GM06990 (cell line): ENCODE results near the gene NHSL2.

ENCODE experiments used
- DNase-seq: peaks from one replicate; pipeline ENCODE4 v3.0.0-alpha.2; 2011; ENCODE audit not compliant: insufficient read length; ENCODE audit errors: extremely low read depth
- H3K27me3 ChIP-seq: replicated peaks from 2 replicates; pipeline ENCODE4 v1.6.0; 2011; ENCODE audit warnings: low read length; ENCODE audit not compliant: control insufficient read depth, insufficient read depth
- H3K36me3 ChIP-seq: 2 replicates; pipeline ENCODE4 v1.5.1; 2011; ENCODE audit warnings: low read length; ENCODE audit not compliant: control insufficient read depth, insufficient read depth
- H3K4me3 ChIP-seq: replicated peaks from 2 replicates; pipeline ENCODE4 v1.5.1; 2011; ENCODE audit warnings: low read depth, mild to moderate bottlenecking, control low read depth, low read length
- TF ChIP-seq, protein P1 (sequence below): IDR thresholded peaks from 2 replicates; pipeline ENCODE4 v1.5.1; 2011; ENCODE audit warnings: low read length, control low read depth, mild to moderate bottlenecking, inconsistent platforms; ENCODE audit not compliant: insufficient read depth, poor library complexity, severe bottlenecking

The NHSL2 gene

DNA sequence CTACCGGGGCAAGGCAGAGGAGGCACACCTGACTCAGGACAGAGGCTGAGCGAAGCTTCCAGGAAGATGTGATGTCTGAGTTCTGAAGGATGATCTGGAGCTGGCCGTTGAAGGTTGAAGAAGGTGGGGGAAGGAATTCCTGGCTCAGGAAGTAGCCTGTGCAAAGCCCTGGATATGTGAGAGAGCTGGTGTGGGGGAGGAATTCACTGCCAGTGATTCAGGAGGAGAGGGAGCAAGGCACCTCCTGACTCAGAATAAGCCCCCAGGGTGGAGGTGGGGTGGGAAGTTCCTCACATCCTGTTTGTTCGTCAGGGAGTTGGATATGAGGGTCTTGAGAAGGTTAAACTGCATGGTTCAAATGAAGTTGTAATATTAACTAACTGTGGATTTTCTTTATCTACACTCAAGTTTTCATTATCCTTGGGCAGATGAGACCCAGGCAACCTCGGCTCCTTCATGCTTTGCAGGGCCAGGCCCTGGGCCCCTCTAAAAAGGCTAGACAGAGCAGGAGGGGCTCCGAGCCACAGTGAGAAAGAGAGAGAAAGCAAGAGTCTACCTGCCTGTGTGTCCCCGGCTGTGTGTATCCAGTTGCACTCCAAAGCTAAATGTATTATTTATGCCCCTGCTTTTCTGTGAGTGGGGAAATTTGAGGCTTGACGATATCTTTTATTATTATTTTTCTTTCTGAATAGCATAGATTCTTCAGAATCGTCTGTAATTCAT, 7.1 kb downstream of the NHSL2 start:
- no peaks in the 10 kb centered on the region; the same call in 1 of the 2 replicates for H3K27me3 ChIP-seq
- H3K4me3 ChIP-seq, result no peak overlapping the region
- TF ChIP-seq, protein P1, sequence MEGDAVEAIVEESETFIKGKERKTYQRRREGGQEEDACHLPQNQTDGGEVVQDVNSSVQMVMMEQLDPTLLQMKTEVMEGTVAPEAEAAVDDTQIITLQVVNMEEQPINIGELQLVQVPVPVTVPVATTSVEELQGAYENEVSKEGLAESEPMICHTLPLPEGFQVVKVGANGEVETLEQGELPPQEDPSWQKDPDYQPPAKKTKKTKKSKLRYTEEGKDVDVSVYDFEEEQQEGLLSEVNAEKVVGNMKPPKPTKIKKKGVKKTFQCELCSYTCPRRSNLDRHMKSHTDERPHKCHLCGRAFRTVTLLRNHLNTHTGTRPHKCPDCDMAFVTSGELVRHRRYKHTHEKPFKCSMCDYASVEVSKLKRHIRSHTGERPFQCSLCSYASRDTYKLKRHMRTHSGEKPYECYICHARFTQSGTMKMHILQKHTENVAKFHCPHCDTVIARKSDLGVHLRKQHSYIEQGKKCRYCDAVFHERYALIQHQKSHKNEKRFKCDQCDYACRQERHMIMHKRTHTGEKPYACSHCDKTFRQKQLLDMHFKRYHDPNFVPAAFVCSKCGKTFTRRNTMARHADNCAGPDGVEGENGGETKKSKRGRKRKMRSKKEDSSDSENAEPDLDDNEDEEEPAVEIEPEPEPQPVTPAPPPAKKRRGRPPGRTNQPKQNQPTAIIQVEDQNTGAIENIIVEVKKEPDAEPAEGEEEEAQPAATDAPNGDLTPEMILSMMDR, result no peak
- no peak for DNase-seq
- no peaks in the 10 kb centered on the region for H3K36me3 ChIP-seq

- TF ChIP-seq, protein P1, result no peak
- H3K27me3 ChIP-seq, result no peaks in the 10 kb centered on the region; the same call in 1 of the 2 replicates
- no peak for DNase-seq
- no peak overlapping the region for H3K4me3 ChIP-seq
- no peaks in the 10 kb centered on the region for H3K36me3 ChIP-seq
These were observed 8.8 kb downstream of the NHSL2 start for GRCh38 chrX:71919431-71919830.

DNA sequence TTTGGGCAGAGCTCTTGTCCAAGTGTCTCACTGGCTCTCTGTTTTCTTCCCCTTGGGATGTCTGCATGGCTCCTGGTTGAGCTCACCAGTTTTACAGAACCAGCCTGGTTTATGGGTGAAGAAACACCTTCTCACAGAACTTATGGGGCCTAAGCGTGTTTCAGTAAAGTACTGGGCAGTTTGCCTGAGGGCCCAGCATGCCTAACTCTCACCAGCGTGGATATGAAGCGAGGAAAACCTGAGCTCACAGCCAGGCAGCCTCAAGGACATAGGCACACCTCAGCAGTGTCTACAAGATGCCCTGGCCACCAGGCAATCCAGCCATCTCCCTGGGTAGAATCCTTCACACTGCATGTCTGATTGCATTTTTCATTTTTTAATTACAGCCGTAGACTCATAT, 9.2 kb downstream of the NHSL2 start:
- H3K36me3 ChIP-seq, result no peaks in the 10 kb centered on the region
- no peaks in the 10 kb centered on the region; the same call in 1 of the 2 replicates for H3K27me3 ChIP-seq
- TF ChIP-seq, protein P1, result no peak
- no peak overlapping the region for H3K4me3 ChIP-seq
- no peak for DNase-seq

DNA sequence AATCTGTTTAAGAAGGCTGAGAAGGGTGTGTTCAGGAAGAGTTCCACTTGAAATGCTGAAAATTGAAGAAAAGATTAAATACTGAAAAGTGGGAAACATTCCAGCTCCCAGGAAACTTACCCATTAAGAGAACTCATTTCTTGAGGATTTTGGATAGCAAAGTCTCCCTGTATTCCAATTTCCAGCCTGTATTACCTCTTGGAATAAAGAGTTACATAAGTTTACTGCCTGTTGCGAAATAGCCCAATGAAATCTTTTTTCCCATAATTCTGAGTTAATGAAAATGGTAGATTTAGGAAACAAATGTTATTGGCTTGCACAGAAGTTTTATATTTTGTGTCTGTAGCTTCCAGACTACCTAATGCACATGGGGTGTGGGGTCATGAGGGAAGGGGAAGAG, 12.0 kb downstream of the NHSL2 start:
- Histone ChIP-seq H3K27me3 (no peaks in the 10 kb centered on the region; the same call in 1 of the 2 replicates), H3K4me3 (no peak overlapping the region), H3K36me3 (no peaks in the 10 kb centered on the region)
- DNase-seq, result no peak
- TF ChIP-seq, protein P1, result no peak

DNA sequence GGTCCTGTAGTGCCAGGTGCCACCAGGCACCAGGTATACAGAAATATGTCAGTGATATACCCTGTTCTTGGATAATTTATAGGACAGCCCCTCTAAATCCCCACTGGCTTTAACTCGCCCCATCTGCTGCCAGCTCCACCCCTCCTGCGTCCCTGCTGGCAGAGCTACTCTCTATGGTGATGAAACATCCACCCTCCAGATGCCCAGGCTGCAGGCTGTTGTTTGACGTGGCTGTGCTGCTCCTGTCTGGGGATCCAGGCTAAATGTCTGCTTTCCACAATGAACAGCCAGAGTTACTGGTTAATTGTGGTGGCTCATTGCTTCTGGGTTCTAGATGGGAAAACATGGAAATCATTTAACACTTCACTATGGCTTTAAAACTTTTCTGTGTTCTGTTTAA, 12.9 kb downstream of the NHSL2 start:
- Histone ChIP-seq H3K4me3 (no peak overlapping the region), H3K36me3 (no peaks in the 10 kb centered on the region), H3K27me3 (no peaks in the 10 kb centered on the region; the same call in 1 of the 2 replicates)
- TF ChIP-seq, protein P1, result no peak
- DNase-seq, result no peak

DNA sequence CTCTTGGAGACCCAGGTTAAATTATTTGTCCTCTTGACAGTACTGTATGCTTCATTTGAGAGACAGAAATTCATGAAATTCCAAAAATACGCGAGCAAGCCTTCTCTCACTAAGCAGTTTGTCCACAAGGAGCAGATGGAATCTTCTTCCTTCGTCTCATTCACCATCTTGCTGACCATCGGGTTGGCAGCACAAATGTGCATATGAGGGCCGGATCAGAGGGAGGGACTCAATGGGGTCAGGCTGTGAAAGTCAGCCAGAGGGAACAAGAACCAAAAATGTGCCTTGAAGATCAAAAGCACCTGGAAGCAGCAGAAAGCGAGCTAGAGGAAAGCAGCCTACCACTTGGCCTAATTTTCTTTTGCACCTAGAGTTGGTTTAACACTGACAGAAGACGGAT, 16.4 kb downstream of the NHSL2 start:
- TF ChIP-seq, protein P1, result no peak
- no peak for DNase-seq
- Histone ChIP-seq H3K4me3 (no peak overlapping the region), H3K27me3 (no peaks in the 10 kb centered on the region; the same call in 1 of the 2 replicates), H3K36me3 (no peaks in the 10 kb centered on the region)
